ENCODE results near the gene SPEF2. TPM values are rescaled to one million over a fixed set of nuclear protein-coding genes. Genes with fewer than 3 reads are reported as not detected.

Gene SPEF2
- polyA plus RNA-seq, 3 donors = 39.8 to 48.2 (median 41.4) TPM

- peak in 2 of 3 donors; percentile 23 to 35 for DNase-seq (ENCODE audit: low read depth in 3 of 3, low spot score in 2 of 3)
Measured at GRCh38 chr5:35777358-35778087, 159.9 kb downstream of the SPEF2 start.

GRCh38 chr5:35778259-35778769, 160.7 kb downstream of the SPEF2 start:
- DNase-seq (ENCODE audit: low read depth in 3 of 3, low spot score in 2 of 3) = no peak

- DNase-seq (ENCODE audit: low read depth in 3 of 3, low spot score in 2 of 3) = no peak
Measured at GRCh38 chr5:35780236-35780635, 162.6 kb downstream of the SPEF2 start.

GRCh38 chr5:35781181-35781790, 163.6 kb downstream of the SPEF2 start:
- DNase-seq (ENCODE audit: low read depth in 3 of 3, low spot score in 2 of 3) = no peak

- DNase-seq (ENCODE audit: low read depth in 3 of 3, low spot score in 2 of 3) = no peak
Measured at GRCh38 chr5:35783551-35783950, 165.9 kb downstream of the SPEF2 start.

GRCh38 chr5:35785601-35786085, 168.0 kb downstream of the SPEF2 start:
- DNase-seq (ENCODE audit: low read depth in 3 of 3, low spot score in 2 of 3) = no peak

- no peak for DNase-seq (ENCODE audit: low read depth in 3 of 3, low spot score in 2 of 3)
Measured at GRCh38 chr5:35788724-35789123, 171.1 kb downstream of the SPEF2 start.

GRCh38 chr5:35789732-35790456, 172.2 kb downstream of the SPEF2 start:
- DNase-seq (ENCODE audit: low read depth in 3 of 3, low spot score in 2 of 3) = no peak

- no peak for DNase-seq (ENCODE audit: low read depth in 3 of 3, low spot score in 2 of 3)
Measured at GRCh38 chr5:35790457-35790822, 172.8 kb downstream of the SPEF2 start.

- no peak for DNase-seq (ENCODE audit: low read depth in 3 of 3, low spot score in 2 of 3)
Measured at GRCh38 chr5:35794328-35794619, 176.6 kb downstream of the SPEF2 start.

GRCh38 chr5:35794684-35795375, 177.2 kb downstream of the SPEF2 start:
- DNase-seq (ENCODE audit: low read depth in 3 of 3, low spot score in 2 of 3) = no peak

- no peak for DNase-seq (ENCODE audit: low read depth in 3 of 3, low spot score in 2 of 3)
Measured at GRCh38 chr5:35799181-35799580, 181.5 kb downstream of the SPEF2 start.

GRCh38 chr5:35799753-35800152, 182.1 kb downstream of the SPEF2 start:
- no peak for DNase-seq (ENCODE audit: low read depth in 3 of 3, low spot score in 2 of 3)

- peak in 1 of 3 donors; percentile 13 for DNase-seq (ENCODE audit: low read depth in 3 of 3, low spot score in 2 of 3)
Measured at GRCh38 chr5:35803191-35803651, 185.6 kb downstream of the SPEF2 start.

- no peak for DNase-seq (ENCODE audit: low read depth in 3 of 3, low spot score in 2 of 3)
Measured at GRCh38 chr5:35804201-35804653, 186.6 kb downstream of the SPEF2 start.

- DNase-seq (ENCODE audit: low read depth in 3 of 3, low spot score in 2 of 3) = no peak
Measured at GRCh38 chr5:35804841-35805240, 187.2 kb downstream of the SPEF2 start.

- no peak for DNase-seq (ENCODE audit: low read depth in 3 of 3, low spot score in 2 of 3)
Measured at GRCh38 chr5:35810601-35811000, 192.9 kb downstream of the SPEF2 start.

GRCh38 chr5:35811108-35811741, 193.6 kb downstream of the SPEF2 start:
- DNase-seq (ENCODE audit: low read depth in 3 of 3, low spot score in 2 of 3) = no peak

- no peak for DNase-seq (ENCODE audit: low read depth in 3 of 3, low spot score in 2 of 3)
Measured at GRCh38 chr5:35813521-35813920, 195.9 kb downstream of the SPEF2 start.
